GM19452 (cell line): ENCODE data around the gene SPPL3.
"Not testable (repeated sequence)": the region's sequence is repeated elsewhere in the genome, so short reads cannot be mapped to it uniquely, and the experiment has no call there.

Experiments used
- ATAC-seq: cut with Tn5 transposase; IDR thresholded peaks from one replicate; pipeline ENCODE4 v1.9.1; 2021; ENCODE audit not compliant: unreplicated experiment

SPPL3 gene

DNA sequence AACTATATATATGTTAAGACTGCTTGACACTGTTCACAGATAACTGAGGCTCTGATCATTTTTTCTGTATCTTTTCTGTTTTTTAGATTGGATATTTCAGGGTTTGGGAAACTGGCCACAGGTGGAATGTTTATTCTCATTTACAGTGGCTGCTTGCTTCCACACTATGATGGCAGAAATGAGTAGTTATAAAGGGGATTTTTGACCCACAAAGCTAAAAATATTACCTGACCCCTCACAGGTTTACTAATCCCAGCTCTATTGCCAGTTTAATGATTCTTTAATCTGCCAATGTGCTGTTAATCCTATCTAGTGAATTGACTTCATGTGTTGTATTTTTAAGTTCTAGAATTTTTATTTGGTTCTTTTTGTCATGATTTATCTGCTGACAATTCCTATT lies 148.9 kb downstream of the SPPL3 start:
- no peak for ATAC-seq

DNA sequence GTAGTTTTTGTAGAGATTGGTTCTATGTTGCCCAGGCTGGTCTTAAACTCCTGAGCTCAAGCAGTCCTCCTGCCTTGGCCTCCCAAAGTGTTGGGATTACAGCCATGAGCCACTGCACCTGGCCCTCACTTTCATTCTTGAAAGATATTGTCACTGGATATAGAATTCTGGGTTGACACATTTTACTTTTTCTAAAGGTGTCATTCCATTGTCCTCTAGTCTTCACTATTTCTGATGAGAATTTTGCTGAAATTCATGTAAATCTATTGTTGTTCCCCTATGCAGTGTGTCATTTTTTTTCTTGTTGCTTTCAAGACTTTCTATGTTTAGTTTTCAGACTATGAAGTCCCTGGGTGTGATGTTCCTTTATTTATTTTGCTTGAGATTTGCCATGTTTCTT lies 149.4 kb downstream of the SPPL3 start:
- no peak for ATAC-seq

GRCh38 chr12:120751389-120751788 lies 152.8 kb downstream of the SPPL3 start:
- ATAC-seq = no peak

DNA sequence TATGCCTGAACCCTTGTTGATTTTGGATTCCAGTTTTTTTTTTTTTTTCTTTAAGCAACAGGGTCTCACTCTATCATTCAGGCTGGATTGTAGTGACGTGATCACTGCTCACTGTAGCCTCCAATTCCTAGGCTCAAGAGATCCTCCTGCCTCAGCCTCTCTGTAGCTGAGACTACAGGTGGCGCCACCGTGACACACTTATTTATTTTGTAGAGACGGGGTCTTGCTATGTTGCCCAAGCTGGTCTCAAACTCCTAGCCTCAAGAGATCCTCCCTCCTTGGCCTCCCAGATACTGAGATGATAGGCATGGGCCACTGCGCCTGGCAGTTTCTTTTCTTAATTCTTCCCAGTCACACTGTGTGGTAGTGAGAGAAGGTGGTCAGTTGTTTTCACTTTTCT lies 153.4 kb downstream of the SPPL3 start:
- ATAC-seq = no peak

DNA sequence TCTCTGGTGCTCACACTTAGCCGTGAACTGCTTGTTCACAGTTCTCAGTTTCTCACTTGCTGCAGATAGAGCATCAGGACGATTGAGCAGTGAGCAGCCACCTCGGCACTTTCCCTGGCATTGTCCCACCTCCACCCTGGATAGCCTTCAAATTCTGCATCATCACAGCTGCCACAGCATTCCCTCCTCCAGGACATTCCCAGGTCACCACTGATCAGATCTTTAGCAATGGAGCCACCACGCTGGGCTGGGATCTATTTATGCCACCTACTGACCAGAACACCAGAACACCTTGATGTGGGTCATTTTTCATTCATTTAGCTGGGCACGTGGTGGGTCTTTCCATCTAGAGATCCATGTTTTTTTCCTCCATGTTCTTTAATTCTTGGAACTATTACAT lies 154.9 kb downstream of the SPPL3 start:
- ATAC-seq = no peak

- no peak for ATAC-seq
Measured at GRCh38 chr12:120748242-120748641, 155.9 kb downstream of the SPPL3 start.

DNA sequence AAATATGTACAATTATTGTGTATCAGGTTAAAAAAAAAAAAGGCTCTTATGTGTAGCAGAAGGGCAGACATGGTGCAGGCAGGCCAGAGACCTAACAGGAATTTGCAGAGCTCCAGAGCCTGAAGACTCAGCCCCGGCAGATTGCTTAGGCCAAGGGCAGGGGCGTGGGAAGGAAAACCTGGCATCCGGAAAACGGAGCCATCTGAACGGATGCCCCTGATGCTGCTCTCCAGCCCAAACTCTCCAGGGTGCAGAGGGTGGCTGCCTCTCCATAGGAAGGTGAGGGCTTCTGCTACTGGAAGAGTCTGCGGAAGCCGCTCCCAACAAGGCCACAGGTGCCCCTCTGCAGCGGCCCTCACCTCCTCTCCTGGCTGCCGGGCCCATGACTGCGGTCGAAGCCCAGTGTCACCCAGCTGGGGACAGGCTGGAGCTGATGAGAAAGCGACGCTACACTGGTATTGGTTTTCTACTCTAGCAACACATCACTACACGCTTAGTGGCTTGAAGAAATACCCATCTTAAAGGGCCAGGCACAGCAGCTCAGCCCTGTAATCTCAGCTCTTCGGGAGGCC lies 159.2 kb downstream of the SPPL3 start:
- ATAC-seq = no peak

GRCh38 chr12:120741476-120742421 lies 162.4 kb downstream of the SPPL3 start:
- no peak for ATAC-seq

- no peak for ATAC-seq
Measured at GRCh38 chr12:120740871-120741270, 163.3 kb downstream of the SPPL3 start.

DNA sequence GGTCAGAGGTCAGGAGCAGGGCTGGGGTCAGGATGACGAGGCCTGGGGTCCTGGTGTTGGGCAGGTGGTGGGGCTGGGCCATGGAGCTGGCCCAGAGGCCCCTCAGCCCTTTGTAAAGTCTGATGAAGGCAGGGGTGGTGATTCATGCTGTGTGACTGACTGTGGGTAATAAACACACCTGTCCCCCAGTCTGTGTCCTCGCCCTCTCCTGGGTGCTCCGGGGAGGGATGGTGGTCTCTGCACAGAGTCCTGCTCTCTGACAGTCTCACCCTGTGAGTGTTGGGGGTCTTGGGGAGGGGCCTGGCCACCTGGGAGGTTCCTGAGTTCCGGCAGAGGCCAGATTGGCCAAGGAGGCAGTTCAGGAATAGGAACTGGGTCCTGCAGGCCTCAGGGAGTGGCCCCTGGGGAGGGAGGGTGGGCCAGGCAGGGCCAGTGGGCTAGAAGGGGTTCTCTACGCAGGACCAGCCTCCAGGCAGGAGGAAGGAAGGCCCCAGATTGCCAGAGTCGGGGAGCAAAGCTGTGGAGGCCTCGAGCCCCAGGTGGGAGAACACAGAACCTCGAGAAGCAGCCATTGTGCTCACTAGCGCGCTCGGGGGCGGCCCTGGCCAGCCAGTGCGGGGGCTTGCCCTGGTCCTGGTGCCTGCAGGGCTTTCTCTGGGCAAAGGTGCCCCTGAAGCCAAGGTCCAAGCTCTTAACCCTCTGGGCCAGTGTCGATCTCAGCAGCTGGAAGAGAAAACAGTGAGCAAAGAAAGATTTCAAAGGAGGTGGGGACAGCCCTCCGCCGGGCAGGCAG lies 164.1 kb downstream of the SPPL3 start:
- no peak for ATAC-seq

- ATAC-seq = no peak
Measured at GRCh38 chr12:120739031-120739762, 165.0 kb downstream of the SPPL3 start.

- no peak for ATAC-seq
Measured at GRCh38 chr12:120738252-120739030, 165.7 kb downstream of the SPPL3 start.

DNA sequence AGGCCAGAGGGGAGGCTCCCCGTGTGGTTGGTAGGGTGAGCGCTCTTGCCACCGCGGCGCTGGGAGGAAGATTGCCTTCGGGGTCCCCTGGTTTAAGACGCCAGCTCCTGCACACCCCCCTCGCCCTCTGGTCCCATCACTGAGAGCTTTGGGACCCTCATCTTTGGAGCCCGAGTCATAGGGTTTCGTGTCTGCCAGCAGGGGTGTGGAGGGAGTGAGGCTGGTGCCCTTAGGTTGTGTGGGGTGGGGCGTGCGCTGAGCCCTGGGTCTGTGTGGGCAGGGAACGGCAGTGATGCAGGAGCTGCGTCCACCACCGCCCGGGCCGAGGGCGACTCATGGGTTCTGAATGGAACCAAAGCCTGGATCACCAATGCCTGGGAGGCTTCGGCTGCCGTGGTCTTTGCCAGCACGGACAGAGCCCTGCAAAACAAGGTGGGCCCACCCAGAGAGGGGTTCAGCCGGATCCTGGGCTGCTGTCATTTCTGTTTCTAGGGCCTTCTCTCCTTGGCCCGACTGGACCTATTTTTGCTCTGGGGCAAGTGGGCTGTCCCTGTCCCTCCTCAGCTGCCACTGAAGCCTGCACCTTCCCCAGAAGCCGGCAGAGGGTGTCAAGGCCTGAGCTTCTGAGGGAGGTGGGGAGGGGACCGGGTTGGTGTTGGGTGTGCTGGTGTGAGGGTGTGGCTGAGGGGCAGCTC lies 166.5 kb downstream of the SPPL3 start:
- no peak for ATAC-seq

DNA sequence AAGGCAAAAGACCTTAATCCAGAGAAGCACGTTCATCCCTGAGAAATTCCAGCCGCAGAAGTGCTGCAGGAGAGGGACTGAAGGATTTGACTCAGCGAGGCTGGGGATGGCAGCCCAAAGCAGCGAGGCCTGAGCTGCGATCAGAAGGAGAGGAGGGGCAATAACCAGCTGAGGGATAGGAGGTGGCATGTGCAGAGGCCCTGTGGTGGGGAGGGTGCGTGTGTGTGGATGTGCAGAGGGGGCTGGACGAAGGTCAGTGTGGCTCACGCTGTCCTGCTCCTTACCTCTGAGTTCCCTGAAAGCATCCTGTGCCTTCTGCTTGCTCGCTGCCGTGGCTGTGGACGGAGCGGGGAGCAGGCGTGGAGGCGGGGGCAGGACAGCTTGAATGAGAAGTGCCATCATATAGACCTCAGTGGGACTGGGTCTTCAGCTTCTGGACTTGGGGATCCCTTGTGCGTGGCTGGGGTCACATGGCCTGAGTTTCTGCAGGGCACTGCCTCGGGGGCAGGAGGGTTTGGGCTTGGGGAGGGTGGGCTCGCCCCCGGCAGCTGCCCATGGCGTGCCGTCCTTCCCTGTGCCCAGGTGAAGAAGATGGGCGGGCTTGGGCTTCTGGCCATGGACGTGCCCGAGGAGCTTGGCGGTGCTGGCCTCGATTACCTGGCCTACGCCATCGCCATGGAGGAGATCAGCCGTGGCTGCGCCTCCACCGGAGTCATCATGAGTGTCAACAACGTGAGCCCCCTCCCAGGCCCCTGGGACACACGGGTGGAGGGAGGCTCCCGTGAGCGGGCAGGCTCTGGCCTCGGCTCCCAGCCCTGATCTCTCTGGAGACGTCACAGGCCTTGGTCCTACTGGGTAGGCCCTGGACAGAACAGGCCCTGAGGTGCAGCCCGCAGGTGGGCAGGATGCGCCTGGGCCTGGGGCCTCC lies 167.5 kb downstream of the SPPL3 start:
- no peak for ATAC-seq

GRCh38 chr12:120735181-120735580 lies 169.0 kb downstream of the SPPL3 start:
- ATAC-seq = no peak

DNA sequence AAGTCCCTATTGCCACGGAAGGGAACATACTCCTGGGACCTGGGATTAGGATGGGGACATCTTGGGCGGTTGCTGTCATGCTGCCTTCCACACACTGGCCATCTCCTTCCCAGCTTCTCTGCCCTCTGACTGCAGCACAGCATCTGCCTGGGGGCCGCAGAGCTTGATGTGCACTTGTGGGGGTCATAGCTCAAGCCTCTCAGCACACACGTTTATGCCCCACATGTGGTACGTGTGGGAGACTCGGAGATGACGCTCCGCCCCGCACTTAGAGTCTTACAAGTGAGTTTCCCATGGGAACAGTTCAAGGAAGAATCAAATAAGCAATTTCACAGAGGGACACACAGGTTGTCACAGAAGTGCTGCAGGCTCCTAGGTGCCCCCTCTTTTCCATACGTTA lies 169.9 kb downstream of the SPPL3 start:
- no peak for ATAC-seq

GRCh38 chr12:120733574-120733973 lies 170.6 kb downstream of the SPPL3 start:
- no peak for ATAC-seq

GRCh38 chr12:120732198-120732597 lies 172.0 kb downstream of the SPPL3 start:
- not testable (repeated sequence) for ATAC-seq

GRCh38 chr12:120726961-120727360 lies 177.2 kb downstream of the SPPL3 start:
- ATAC-seq = no peak
